PC-9 (cell line): ENCODE measurements around the gene MCM3. TPM values are rescaled to one million over a fixed set of nuclear protein-coding genes. Genes with fewer than 3 reads are reported as not detected.

Source experiments
- BruUV-seq: library from RNA; stranded (reverse); fragments of 400-500 nt; replicated peaks from 2 replicates; lab custom pipeline; 2021; lab: Mats Ljungman, UMichigan
- CTCF ChIA-PET: fragments of 300-600 bp; sonication (Branson Sonifier 250); formaldehyde crosslinking; loops from one replicate; lab custom pipeline; 2022; ENCODE audit warnings: antibody characterized with exemption; lab: Charles Lee
- POLR2A ChIA-PET: fragments of 300-600 bp; sonication (Branson Sonifier 250); formaldehyde crosslinking; loops from one replicate; lab custom pipeline; 2022; ENCODE audit warnings: antibody characterized with exemption; ENCODE audit not compliant: unreplicated experiment; lab: Charles Lee
- DNase-seq, 2 experiments: peaks; one replicate each; pipeline versions ENCODE4 v3.0.0 to v3.0.0-alpha.2; 2015 to 2022; ENCODE audit warnings: mixed read lengths in 1 of 2
- H2AFZ ChIP-seq: fragments of 200-600 bp; sonication (generic); 2 replicates; pipeline ENCODE4 v1.8.1; 2017; ENCODE audit warnings: antibody characterized with exemption
- H3F3A ChIP-seq: fragments of 200-600 bp; sonication (generic); 2 replicates; pipeline ENCODE4 v1.8.1; 2017; ENCODE audit warnings: antibody characterized with exemption, mild to moderate bottlenecking, low read depth; ENCODE audit not compliant: insufficient read depth
- H3K27ac ChIP-seq: fragments of 200-600 bp; sonication (generic); 2 replicates; pipeline ENCODE4 v1.6.1; 2016; ENCODE audit warnings: mixed run types
- H3K27me3 ChIP-seq: fragments of 200-600 bp; sonication (generic); 2 replicates; pipeline ENCODE4 v1.6.1; 2016; ENCODE audit warnings: low read depth, mixed run types; ENCODE audit not compliant: insufficient read depth
- H3K36me3 ChIP-seq: fragments of 200-600 bp; sonication (generic); 2 replicates; pipeline ENCODE4 v1.6.1; 2016; ENCODE audit warnings: low read depth, mixed run types
- H3K4me1 ChIP-seq: fragments of 200-600 bp; sonication (generic); replicated peaks from 2 replicates; pipeline ENCODE4 v1.6.1; 2016; ENCODE audit warnings: mixed run types; ENCODE audit not compliant: insufficient read depth
- H3K4me2 ChIP-seq: fragments of 200-600 bp; sonication (generic); 2 replicates; pipeline ENCODE4 v1.6.1; 2017; ENCODE audit warnings: mixed run types
- H3K4me3 ChIP-seq: fragments of 200-600 bp; sonication (generic); 2 replicates; pipeline ENCODE4 v1.6.1; 2016; ENCODE audit warnings: mixed run types
- H3K79me2 ChIP-seq: fragments of 200-600 bp; sonication (generic); 2 replicates; pipeline ENCODE4 v1.6.1; 2017; ENCODE audit warnings: low read depth, mixed run types
- H3K9me2 ChIP-seq: fragments of 200-600 bp; sonication (generic); 2 replicates; pipeline ENCODE4 v1.8.1; 2017; ENCODE audit warnings: mild to moderate bottlenecking; ENCODE audit not compliant: insufficient read depth
- H3K9me3 ChIP-seq: fragments of 200-600 bp; sonication (generic); 2 replicates; pipeline ENCODE4 v1.8.1; 2016; ENCODE audit warnings: low read depth; ENCODE audit not compliant: insufficient read depth
- H4K20me1 ChIP-seq: fragments of 200-600 bp; sonication (generic); 2 replicates; pipeline ENCODE4 v1.8.1; 2017; ENCODE audit not compliant: insufficient read depth
- CTCF ChIP-seq: fragments of 200-600 bp; sonication (generic); conservative IDR thresholded peaks from 2 replicates; pipeline ENCODE4 v1.6.1; 2017; ENCODE audit warnings: mixed run types, antibody characterized with exemption, mild to moderate bottlenecking, moderate library complexity
- EZH2 ChIP-seq: fragments of 200-600 bp; sonication (generic); IDR thresholded peaks from 2 replicates; pipeline ENCODE4 v1.8.0; 2017; ENCODE audit warnings: antibody characterized with exemption, low read depth
- intact Hi-C: fragments of 100-400 bp; cut with micrococcal nuclease; formaldehyde crosslinking; loops from one replicate; pipeline ENCODE4 v1.10.0; 2022; ENCODE audit not compliant: unreplicated experiment
- total RNA-seq: library from RNA; stranded (reverse); gene quantifications from 2 replicates; pipeline ENCODE4 v1.2.3, GENCODE V29; 2021

MCM3 gene
- total RNA-seq, 1 experiment from 2014 or later, result 111 TPM

GRCh38 chr6:52245425-52245824 lies 39.1 kb downstream of the MCM3 start:
- H3K27me3 ChIP-seq, result peaks cover 93% of the 10 kb centered on the region
- CTCF ChIA-PET, result no interaction called here
- no peaks in the 10 kb centered on the region for H4K20me1 ChIP-seq

GRCh38 chr6:52244400-52244799 lies 40.1 kb downstream of the MCM3 start, which contains the start of gene IL17F:
Gene IL17F, minus strand, starts transcription at chr6:52244500. Its CDS starts 71 bp downstream, at chr6:52244429.
- Histone ChIP-seq H3K4me3 (no peak within 1 kb of the TSS), H3F3A (no peaks in the 10 kb centered on the region), H3K79me2 (no peaks in the 10 kb centered on the region), H3K9me3 (0 out of 2 replicates have a peak, but pooled peaks cover 2% of the 10 kb centered on the region), H3K4me1 (no peaks in the 10 kb centered on the region), H3K27ac (no peak within 1 kb of the TSS), H3K27me3 (peaks cover 86% of the 10 kb centered on the region), H3K9me2 (no peaks in the 10 kb centered on the region), H2AFZ (no peak within 1 kb of the TSS), H3K4me2 (no peak within 1 kb of the TSS), H3K36me3 (no peaks in the 10 kb centered on the region), H4K20me1 (no peaks in the 10 kb centered on the region)
- BruUV-seq, result no TSS peak
- ChIA-PET CTCF (no interaction called here), POLR2A (no interaction called here)
- intact Hi-C loops, result no loop called here
- no peak for DNase-seq
- TF ChIP-seq EZH2 (no peak), CTCF (no peak)

More at GRCh38 chr6:52245425-52245824, 39.1 kb downstream of the MCM3 start:
- no TSS peak for BruUV-seq
- Histone ChIP-seq H2AFZ (no peak overlapping the region), H3K9me2 (no peaks in the 10 kb centered on the region), H3K27ac (no peak overlapping the region), H3K9me3 (0 out of 2 replicates have a peak, but pooled peaks cover 2% of the 10 kb centered on the region), H3K4me3 (no peak overlapping the region), H3K36me3 (no peaks in the 10 kb centered on the region), H3K4me2 (no peak overlapping the region), H3K4me1 (no peaks in the 10 kb centered on the region), H3K79me2 (no peaks in the 10 kb centered on the region), H3F3A (no peaks in the 10 kb centered on the region)
- TF ChIP-seq EZH2 (no peak), CTCF (no peak)
- POLR2A ChIA-PET, result interaction anchor here (0.5 kb wide), 1 partner anchor 17 kb away, joined by 5 read pairs; no protein-coding TSS in a partner anchor
- intact Hi-C loops, result no loop called here
- DNase-seq, result no peak

- no peaks in the 10 kb centered on the region for H4K20me1 ChIP-seq
- CTCF ChIA-PET, result no interaction called here
- H3K4me1 ChIP-seq, result no peaks in the 10 kb centered on the region
- POLR2A ChIA-PET, result no interaction called here
- H3K4me3 ChIP-seq, result no peak overlapping the region
- no peak for DNase-seq
- H3K9me2 ChIP-seq, result no peaks in the 10 kb centered on the region
- TF ChIP-seq EZH2, result no peak
- no peak overlapping the region for H3K4me2 ChIP-seq
- intact Hi-C loops, result no loop called here
- H3F3A ChIP-seq, result no peaks in the 10 kb centered on the region
- no peak overlapping the region for H2AFZ ChIP-seq
- no peaks in the 10 kb centered on the region for H3K36me3 ChIP-seq
- H3K27ac ChIP-seq, result no peak overlapping the region
- no peaks in the 10 kb centered on the region for H3K79me2 ChIP-seq
- 0 out of 2 replicates have a peak, but pooled peaks cover 2% of the 10 kb centered on the region for H3K9me3 ChIP-seq
- BruUV-seq, result no TSS peak
- H3K27me3 ChIP-seq, result peaks cover 86% of the 10 kb centered on the region
These were observed 41.2 kb downstream of the MCM3 start for GRCh38 chr6:52243282-52243893.
